ENCODE measurements around the gene KSR1.

The KSR1 gene

GRCh38 chr17:27625856-27626255, 169.6 kb downstream of the KSR1 start:
- ATAC-seq: no peak

GRCh38 chr17:27627514-27627913, 171.3 kb downstream of the KSR1 start:
- no peak for ATAC-seq
- TF ChIP-seq TCF4 (CRISPR knock-in tag; IDR thresholded peaks at IDR 0.05; ENCODE audit: borderline replicate concordance): no peak
- TF ChIP-seq ZNF8 (CRISPR knock-in tag; IDR thresholded peaks at IDR 0.05): no peak
- TF ChIP-seq ZNF565 (CRISPR knock-in tag; conservative IDR thresholded peaks at IDR 0.05; ENCODE audit: low read depth): no peak
- TF ChIP-seq CSRNP3 (CRISPR knock-in tag; IDR thresholded peaks at IDR 0.05): no peak
- no peak for TF ChIP-seq GLIS3 (CRISPR knock-in tag; IDR thresholded peaks at IDR 0.05)
- TF ChIP-seq CREB5 (CRISPR knock-in tag; IDR thresholded peaks at IDR 0.05; ENCODE audit: low read depth): no peak
- TF ChIP-seq ZC3H10 (CRISPR knock-in tag; IDR thresholded peaks at IDR 0.05): no peak
- TF ChIP-seq TOX (CRISPR knock-in tag; IDR thresholded peaks at IDR 0.05; ENCODE audit: borderline replicate concordance): no peak
- no peak for TF ChIP-seq PATZ1 (CRISPR knock-in tag; IDR thresholded peaks at IDR 0.05; ENCODE audit: borderline replicate concordance)
- no peak for TF ChIP-seq ARNTL (CRISPR knock-in tag; IDR thresholded peaks at IDR 0.05; ENCODE audit: borderline replicate concordance, low read depth)
- no peak for TF ChIP-seq POU6F1 (CRISPR knock-in tag; IDR thresholded peaks at IDR 0.05; ENCODE audit: borderline replicate concordance, low read depth)
- TF ChIP-seq BACH2 (CRISPR knock-in tag; IDR thresholded peaks at IDR 0.05; ENCODE audit: borderline replicate concordance): no peak
- no peak for TF ChIP-seq SNAI2 (CRISPR knock-in tag; IDR thresholded peaks at IDR 0.05)
- TF ChIP-seq OSR1 (CRISPR knock-in tag; IDR thresholded peaks at IDR 0.05): no peak
- TF ChIP-seq ESRRG (CRISPR knock-in tag; IDR thresholded peaks at IDR 0.05): no peak
- no peak for TF ChIP-seq ZFP30 (CRISPR knock-in tag; IDR thresholded peaks at IDR 0.05)

More at GRCh38 chr17:27625856-27626255, 169.6 kb downstream of the KSR1 start:
- TF ChIP-seq SNAI2 (CRISPR knock-in tag; IDR thresholded peaks at IDR 0.05) (no peak), TCF4 (CRISPR knock-in tag; IDR thresholded peaks at IDR 0.05; ENCODE audit: borderline replicate concordance) (no peak), TSHZ2 (CRISPR knock-in tag; IDR thresholded peaks at IDR 0.05) (no peak), ZNF70 (CRISPR knock-in tag; IDR thresholded peaks at IDR 0.05) (no peak), ZFP30 (CRISPR knock-in tag; IDR thresholded peaks at IDR 0.05) (no peak), ZFP3 (CRISPR knock-in tag; IDR thresholded peaks at IDR 0.05) (no peak), ISL1 (CRISPR knock-in tag; IDR thresholded peaks at IDR 0.05) (no peak), OSR1 (CRISPR knock-in tag; IDR thresholded peaks at IDR 0.05) (no peak), BACH2 (CRISPR knock-in tag; IDR thresholded peaks at IDR 0.05; ENCODE audit: borderline replicate concordance) (no peak), ZNF8 (CRISPR knock-in tag; IDR thresholded peaks at IDR 0.05) (no peak), PPARA (CRISPR knock-in tag; IDR thresholded peaks at IDR 0.05; ENCODE audit: borderline replicate concordance) (no peak), CREB5 (CRISPR knock-in tag; IDR thresholded peaks at IDR 0.05; ENCODE audit: low read depth) (no peak), CSRNP3 (CRISPR knock-in tag; IDR thresholded peaks at IDR 0.05) (no peak)

Data from SK-N-SH treated with all-trans-retinoic acid at 6 μM for 48 hours (cell line).